Activated T-cell treated with anti-CD3 and anti-CD28 coated beads for 24 hours (primary cell): ENCODE data around the gene CXXC5.
"Not testable (repeated sequence)": the region's sequence is repeated elsewhere in the genome, so short reads cannot be mapped to it uniquely, and the experiment has no call there.

Source experiments
- DNase-seq: peaks from one replicate; pipeline ENCODE4 v3.0.0-alpha.2; 2020; ENCODE audit warnings: low read depth

Gene CXXC5

DNA sequence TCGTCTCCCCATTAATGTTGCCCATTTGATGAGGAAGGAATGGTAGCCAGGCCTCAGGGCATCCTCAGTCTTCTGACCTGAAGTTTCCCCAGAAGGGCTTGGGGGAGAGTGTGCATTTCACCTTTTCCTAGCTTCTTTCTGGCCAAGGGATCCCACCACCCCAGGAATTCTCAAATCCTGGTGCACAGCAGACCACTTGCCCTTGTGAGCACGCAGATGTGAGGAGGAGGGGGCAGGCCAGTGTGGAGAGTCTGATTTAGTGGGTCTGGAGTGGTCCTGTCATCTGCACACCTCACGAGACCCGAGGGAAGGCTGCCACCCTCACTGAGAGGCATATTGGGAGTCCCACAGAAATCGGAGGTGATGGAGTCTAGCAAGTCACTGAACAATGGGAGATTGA, 64.3 kb downstream of the CXXC5 start:
- no peak for DNase-seq

DNA sequence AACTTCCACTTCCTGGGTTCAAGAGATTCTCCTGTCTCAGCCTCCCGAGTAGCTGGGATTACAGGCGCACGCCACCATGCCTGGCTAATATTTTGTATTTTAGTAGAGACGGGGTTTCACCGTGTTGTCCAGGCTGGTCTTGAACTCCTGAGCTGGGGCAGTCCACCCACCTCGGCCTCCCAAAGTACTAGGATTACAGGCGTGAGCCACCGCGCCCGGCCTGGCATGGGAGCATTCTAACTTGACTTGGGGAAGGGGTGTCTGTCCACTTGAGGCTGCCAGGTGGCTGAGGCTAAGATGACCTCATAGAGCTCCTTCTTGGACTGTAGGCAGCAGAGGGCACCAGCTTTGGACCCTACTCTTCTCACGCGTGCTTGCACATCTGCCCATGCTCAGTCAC, 65.7 kb downstream of the CXXC5 start:
- DNase-seq, result not testable (repeated sequence)

DNA sequence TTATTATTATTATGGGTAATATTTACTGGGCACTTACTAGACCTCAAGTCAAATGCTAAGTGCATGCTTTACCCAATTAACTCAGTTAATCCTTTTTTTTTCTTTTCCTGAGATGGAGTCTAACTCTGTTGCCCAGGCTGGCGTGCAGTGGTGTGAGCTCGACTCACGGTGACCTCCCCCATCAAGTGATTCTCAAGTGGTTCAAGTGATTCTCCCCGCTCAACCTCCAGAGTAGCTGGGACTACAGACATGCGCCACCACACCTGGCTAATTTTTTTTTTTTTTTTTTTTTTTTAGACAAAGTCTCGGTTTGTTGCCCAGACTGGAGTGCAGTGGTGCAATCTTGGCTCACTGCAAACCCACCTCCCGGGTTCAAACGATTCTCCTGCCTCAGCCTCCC, 69.1 kb downstream of the CXXC5 start:
- no peak for DNase-seq

DNA sequence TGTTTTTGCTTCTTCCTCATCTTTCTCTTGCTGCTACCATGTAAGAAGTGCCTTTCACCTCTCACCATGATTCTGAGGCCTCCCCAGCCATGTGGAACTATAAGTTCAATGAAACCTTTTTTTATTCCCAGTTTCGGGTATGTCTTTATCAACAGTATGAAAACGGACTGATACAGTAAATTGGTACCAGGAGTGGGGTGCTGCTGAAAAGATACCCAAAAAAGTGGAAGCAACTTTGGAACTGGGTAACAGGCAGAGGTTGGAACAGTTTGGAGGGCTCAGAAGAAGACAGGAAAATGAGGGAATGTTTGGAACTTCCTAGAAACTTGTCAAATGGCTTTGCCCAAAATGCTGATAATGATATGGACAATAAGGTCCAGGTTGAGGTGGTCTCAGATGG, 70.3 kb downstream of the CXXC5 start:
- DNase-seq, result not testable (repeated sequence)

DNA sequence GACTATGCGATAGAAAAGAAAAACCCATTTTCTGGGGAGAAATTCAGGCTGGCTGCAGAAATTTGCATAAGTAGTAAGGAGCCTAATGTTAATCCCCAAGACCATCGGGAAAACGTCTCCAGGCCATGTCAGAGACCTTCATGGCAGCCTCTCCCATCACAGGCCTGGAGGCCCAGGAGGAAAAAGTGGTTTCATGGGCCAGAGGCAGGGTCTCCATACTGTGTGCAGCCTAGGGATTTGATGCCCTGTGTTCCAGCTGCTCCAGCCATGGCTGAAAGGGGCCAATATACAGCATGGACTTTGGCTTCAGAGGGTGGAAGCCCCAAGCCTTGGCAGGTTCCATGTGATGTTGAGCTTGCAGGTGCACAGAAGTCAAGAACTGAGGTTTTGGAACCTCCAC, 71.8 kb downstream of the CXXC5 start:
- DNase-seq, result not testable (repeated sequence)

DNA sequence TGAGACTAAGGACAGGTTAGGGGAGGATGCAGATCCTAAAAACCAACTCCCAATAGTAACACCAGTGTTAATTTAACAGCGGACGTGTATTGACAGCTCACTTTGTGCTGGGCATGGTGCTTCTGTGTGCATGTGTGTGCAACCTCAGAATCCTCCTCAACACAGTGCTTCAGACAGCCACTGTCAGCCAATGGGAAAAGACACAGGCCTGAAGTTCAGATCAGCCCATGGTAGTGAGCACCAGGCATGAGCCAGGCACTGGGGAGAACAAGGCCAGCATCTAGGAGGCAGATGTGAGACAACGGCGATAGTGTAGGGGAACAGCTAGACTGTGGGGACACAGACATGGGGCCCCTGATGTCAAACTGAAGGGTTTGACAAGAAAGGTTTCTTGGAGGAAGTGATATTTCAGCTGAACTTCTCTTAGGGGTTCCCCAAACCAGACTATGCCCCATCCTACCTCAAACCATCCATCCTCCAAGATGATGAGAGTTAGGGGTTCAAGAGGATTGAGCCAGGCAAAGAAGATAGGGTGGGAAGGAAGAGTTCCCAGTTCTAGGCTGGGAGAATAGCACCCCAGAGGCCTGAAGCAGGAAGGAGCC, 75.9 kb downstream of the CXXC5 start:
- no peak for DNase-seq

DNA sequence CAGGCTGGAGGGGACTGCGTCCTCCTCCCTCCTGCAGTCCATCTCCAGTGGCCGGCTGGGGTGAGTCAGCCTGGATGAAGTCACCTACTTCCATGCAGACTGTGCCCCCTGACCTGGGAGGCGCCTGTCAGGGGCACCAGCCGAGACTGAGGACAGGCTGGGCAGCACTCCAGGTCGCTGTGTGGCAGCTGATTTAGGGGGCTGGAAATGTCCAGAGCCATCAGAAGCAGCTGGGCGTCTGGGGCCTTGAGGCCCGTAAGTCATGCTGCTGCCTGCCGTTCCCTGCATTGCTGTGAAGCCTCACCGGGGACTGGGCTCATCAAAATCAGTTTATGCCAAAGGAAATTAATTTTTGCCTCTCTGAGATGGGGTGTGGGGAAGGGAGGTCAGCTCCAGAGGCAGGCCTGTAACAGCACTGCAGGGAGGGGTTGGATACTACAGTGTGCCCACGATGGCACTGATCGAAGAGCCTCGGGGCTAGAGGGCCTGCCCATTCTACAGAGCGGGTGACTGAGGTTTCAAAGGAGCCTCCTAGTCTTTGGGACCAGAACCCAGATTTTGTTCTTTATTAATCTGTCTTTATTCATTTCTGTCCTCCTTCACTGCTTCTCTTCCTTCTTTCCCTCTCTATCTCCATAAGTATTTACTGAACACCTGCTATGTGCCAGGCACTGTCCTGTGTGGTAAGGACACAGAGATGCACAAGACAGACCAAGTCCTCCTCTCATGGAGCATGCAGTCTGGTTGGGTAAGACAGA, 77.1 kb downstream of the CXXC5 start:
- no peak for DNase-seq

DNA sequence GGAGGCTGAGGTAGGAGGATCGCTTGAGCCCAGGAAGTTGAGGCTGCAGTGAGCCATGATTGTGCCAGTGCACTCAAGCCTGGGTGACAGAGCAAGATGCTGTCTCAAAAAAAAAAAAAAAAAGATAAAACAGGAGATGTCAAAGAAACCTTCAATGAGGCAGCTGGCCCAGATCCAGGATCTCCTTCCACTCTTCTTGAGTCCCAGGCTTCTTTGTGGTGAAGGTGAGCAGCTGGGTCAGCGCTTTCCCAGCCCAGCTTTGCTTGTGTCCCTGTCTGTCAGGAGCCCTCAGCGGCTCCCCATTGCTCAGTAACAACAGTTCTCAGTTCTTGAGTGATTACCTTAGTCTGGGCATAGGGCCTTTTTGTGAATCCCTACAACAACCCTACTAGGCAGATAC, 78.1 kb downstream of the CXXC5 start:
- DNase-seq, result no peak

DNA sequence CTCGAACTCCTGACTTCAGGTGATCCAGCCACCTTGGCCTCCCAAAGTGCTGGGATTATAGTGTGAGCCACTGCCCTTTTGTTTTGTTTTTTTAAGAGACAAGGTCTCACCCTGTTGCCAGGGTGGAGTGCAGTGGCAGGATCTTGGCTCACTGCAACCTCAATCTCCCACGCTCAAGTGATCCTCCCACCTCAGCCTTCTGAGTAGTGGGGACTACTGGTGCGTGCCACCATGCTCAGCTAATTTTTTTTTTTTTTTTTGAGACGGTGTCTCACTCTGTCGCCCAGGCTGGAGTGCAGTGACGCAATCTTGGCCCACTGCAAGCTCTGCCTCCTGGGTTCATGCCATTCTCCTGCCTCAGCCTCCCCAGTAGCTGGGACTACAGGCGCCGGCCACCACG, 79.5 kb downstream of the CXXC5 start:
- DNase-seq, result not testable (repeated sequence)

DNA sequence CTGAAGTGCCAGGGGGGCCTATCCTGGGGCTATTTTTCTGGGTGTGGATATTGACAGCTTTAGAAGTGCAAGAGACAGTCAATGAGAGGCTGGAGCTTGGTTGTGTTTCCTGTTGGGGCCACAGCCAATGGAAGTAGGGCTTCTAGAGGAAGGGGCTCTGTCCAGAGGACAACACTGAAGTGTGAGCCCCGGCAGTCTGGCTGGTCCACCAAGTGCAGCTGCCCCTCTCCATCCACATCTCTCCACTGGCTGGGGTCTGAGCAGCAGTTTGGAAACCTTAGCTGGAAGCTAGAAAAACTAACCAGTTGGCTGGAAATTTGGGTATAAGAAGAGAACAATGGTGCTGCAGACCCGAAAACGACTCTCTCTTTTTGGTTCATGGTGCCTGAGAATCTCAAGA, 83.1 kb downstream of the CXXC5 start:
- DNase-seq, result no peak

DNA sequence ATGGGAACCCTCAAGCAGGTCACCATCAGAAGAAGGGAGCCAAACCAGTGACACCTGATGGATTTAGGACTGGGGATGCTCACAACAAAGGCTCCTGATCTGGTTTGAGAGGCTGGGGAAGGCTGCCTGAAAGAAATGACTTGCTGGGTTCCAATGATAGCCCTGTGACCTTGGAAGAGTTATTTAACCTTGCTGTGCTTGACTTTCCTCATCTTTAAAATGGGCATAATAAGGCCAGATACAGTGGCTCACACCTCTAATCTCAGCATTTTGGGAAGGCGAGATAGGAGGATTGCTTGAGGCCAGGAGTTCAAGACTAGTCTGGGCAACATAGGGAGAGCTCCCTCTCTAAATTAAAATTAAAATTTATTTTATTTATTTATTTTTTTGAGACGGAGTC, 83.9 kb downstream of the CXXC5 start:
- no peak for DNase-seq

DNA sequence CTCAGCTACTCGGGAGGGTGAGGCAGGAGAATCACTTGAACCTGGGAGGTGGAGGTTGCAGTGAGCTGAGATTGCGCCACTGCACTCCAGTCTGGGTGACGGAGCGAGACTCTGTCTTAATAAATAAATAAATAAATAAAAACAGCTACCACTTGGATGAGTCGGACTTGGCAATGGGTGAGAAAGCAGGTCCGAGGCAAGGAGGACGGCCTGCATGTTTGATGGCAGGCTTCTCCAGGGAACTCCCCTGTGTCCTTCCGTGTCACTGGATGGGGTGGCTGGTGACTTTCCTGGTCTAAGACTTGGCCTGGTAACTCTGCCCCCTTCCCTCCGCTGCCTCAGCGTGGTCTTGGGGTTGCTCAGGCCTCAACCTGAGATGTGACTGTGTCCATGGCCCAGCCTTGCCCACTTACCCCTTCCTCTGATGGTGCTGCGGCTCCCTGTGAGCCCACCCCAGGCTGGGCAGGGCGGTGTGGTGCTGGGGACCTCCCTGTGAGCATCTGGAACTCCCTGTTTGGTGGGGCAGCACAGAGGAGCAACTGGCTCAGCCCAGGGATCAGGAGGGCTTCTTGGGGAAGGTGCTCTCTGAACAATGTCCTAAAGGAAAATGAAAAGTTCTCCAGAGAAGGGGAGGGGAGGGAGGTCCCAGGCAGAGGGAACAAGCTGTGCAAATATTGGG, 85.0 kb downstream of the CXXC5 start:
- no peak for DNase-seq
